PFSK-1 (cell line): ENCODE data around the gene FBXL16.

Source experiments
- FOXP2 ChIP-seq: optimal IDR thresholded peaks from 2 replicates; pipeline ENCODE3; 2011; ENCODE audit warnings: borderline replicate concordance, control low read depth, inconsistent platforms; ENCODE audit not compliant: insufficient read depth; ENCODE audit errors: extremely low read length, extremely low read depth
- POLR2AphosphoS5 ChIP-seq: IDR thresholded peaks from 2 replicates; pipeline ENCODE4 v1.6.1; 2012; ENCODE audit warnings: low read depth, mild to moderate bottlenecking, control low read depth, low read length, moderate library complexity
- REST ChIP-seq, 2 experiments: IDR thresholded peaks; 2 replicates each; pipeline versions ENCODE4 v1.6.1 to v1.8.0; 2011 to 2012; ENCODE audit warnings: low read depth in 2 of 2, low read length in 2 of 2, control low read depth in 1 of 2, inconsistent platforms in 1 of 2, mild to moderate bottlenecking in 1 of 2, moderate library complexity in 1 of 2; ENCODE audit not compliant: insufficient read depth in 1 of 2
- SIN3A ChIP-seq: IDR thresholded peaks from 2 replicates; pipeline ENCODE4 v1.6.1; 2012; ENCODE audit warnings: mild to moderate bottlenecking, low read length, moderate library complexity, borderline replicate concordance; ENCODE audit not compliant: insufficient read depth
- TAF1 ChIP-seq: IDR thresholded peaks from 2 replicates; pipeline ENCODE4 v1.6.1; 2012; ENCODE audit warnings: low read length, control low read depth, borderline replicate concordance; ENCODE audit not compliant: insufficient read depth

FBXL16 gene

GRCh38 chr16:658679-659571 lies 46.7 kb downstream of the FBXL16 start:
- no peak for TF ChIP-seq TAF1
- no peak for TF ChIP-seq POLR2AphosphoS5
- TF ChIP-seq SIN3A = no peak
- no peak for TF ChIP-seq FOXP2
- TF ChIP-seq REST (IDR thresholded peaks at IDR 0.05; ENCODE audit: insufficient read depth in 1 of 2, low read depth in 2 of 2, low read length in 2 of 2) = no peak

DNA sequence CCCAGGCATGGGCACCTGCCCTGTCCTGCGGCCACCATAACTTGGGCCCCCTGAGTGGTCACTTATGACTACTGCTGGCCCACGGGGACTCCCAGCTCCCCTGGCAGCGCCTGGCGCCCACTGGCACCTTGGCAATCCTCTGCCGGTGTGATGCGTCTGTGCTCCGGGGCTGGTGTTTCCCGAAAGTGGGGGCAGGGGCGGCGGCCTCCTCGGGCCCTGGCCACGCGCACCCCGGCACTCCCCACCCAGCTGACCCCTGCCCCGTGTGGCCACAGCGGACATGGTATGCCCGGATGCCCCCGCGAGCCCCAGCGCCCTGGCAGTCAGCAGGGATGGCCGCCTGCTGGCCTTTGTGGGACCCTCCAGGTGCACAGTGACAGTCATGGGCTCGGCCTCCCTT lies 48.1 kb downstream of the FBXL16 start:
- no peak for TF ChIP-seq FOXP2
- TF ChIP-seq TAF1 = no peak
- TF ChIP-seq SIN3A = no peak
- no peak for TF ChIP-seq POLR2AphosphoS5
- no peak for TF ChIP-seq REST (IDR thresholded peaks at IDR 0.05; ENCODE audit: insufficient read depth in 1 of 2, low read depth in 2 of 2, low read length in 2 of 2)

- TF ChIP-seq TAF1 = no peak
- TF ChIP-seq FOXP2 = no peak
- TF ChIP-seq POLR2AphosphoS5 = no peak
- no peak for TF ChIP-seq SIN3A
- no peak for TF ChIP-seq REST (IDR thresholded peaks at IDR 0.05; ENCODE audit: insufficient read depth in 1 of 2, low read depth in 2 of 2, low read length in 2 of 2)
These were observed 51.6 kb downstream of the FBXL16 start for GRCh38 chr16:654034-654433.

- TF ChIP-seq POLR2AphosphoS5 (no peak), FOXP2 (no peak), REST (IDR thresholded peaks at IDR 0.05; ENCODE audit: insufficient read depth in 1 of 2, low read depth in 2 of 2, low read length in 2 of 2) (no peak), TAF1 (no peak), SIN3A (no peak)
These were observed 52.9 kb downstream of the FBXL16 start for GRCh38 chr16:652454-653305.
